GM12878 (cell line): ENCODE data around the gene UBA7.

Experiments
- EP300 ChIP-seq, 2 experiments: fragments of 150-350 bp in 1 of 2; IDR thresholded peaks; 2 replicates each; pipeline ENCODE4 v1.6.1; 2011 to 2012; ENCODE audit warnings: low read depth in 2 of 2, low read length in 2 of 2, borderline replicate concordance in 1 of 2, improper control_type of control experiment in 1 of 2, inconsistent platforms in 1 of 2; ENCODE audit not compliant: control insufficient read depth in 1 of 2
- EZH2 ChIP-seq: IDR thresholded peaks from 2 replicates; pipeline ENCODE4 v1.6.1; 2012; ENCODE audit warnings: low read depth, mild to moderate bottlenecking, control low read depth, inconsistent platforms, low read length, borderline replicate concordance; ENCODE audit not compliant: control insufficient read depth
- FOS ChIP-seq: IDR thresholded peaks from 3 replicates; pipeline ENCODE4 v1.6.1; 2011; ENCODE audit warnings: borderline replicate concordance; ENCODE audit not compliant: insufficient read length; ENCODE audit errors: extremely low read depth
- FOXK2 ChIP-seq: fragments of 450-650 bp; IDR thresholded peaks from 2 replicates; pipeline ENCODE4 v1.6.1; 2017; ENCODE audit warnings: mild to moderate bottlenecking, moderate library complexity
- KLF5 ChIP-seq: fragments of 450-650 bp; IDR thresholded peaks from 2 replicates; pipeline ENCODE4 v1.6.1; 2014; ENCODE audit warnings: mild to moderate bottlenecking; ENCODE audit not compliant: partially characterized antibody
- MXI1 ChIP-seq: fragments of 150-350 bp; IDR thresholded peaks from 2 replicates; pipeline ENCODE4 v1.6.1; 2011; ENCODE audit warnings: low read depth, mild to moderate bottlenecking, inconsistent platforms, low read length, improper control_type of control experiment
- POLR2A ChIP-seq: IDR thresholded peaks from 2 replicates; pipeline ENCODE4 v1.6.1; 2011; ENCODE audit warnings: low read depth, mild to moderate bottlenecking, low read length
- TAF1 ChIP-seq: IDR thresholded peaks from 2 replicates; pipeline ENCODE4 v1.6.1; 2011; ENCODE audit warnings: mild to moderate bottlenecking, low read depth, low read length, borderline replicate concordance
- ZNF274 ChIP-seq: IDR thresholded peaks from one replicate; pipeline ENCODE4 v1.8.0; 2011; ENCODE audit not compliant: insufficient read length, insufficient read depth
- TF ChIP-seq, protein P1 (sequence below): IDR thresholded peaks from 2 replicates; pipeline ENCODE4 v1.6.1; 2012; ENCODE audit warnings: low read depth, low read length, improper control_type of control experiment
- TF ChIP-seq, protein P2 (sequence below), 3 experiments: IDR thresholded peaks in 2 of 3; conservative IDR thresholded peaks in 1 of 3; 2 replicates each; pipeline ENCODE4 v1.5.1; 2011; ENCODE audit warnings: low read depth in 3 of 3, low read length in 3 of 3, mild to moderate bottlenecking in 3 of 3, control low read depth in 2 of 3, moderate library complexity in 2 of 3, inconsistent platforms in 1 of 3, mixed read lengths in 1 of 3; ENCODE audit not compliant: control insufficient read depth in 2 of 3, insufficient read depth in 1 of 3; ENCODE audit errors: extremely low read depth in 1 of 3
- TF ChIP-seq, protein P3 (sequence below): IDR thresholded peaks from 2 replicates; pipeline ENCODE4 v1.6.1; 2011; ENCODE audit warnings: mild to moderate bottlenecking, low read depth, low read length, moderate library complexity; ENCODE audit not compliant: insufficient replicate concordance
- TF ChIP-seq, protein P4 (sequence below): IDR thresholded peaks from 2 replicates; pipeline ENCODE4 v1.6.1; 2012; ENCODE audit warnings: low read depth, low read length, improper control_type of control experiment

DNA sequence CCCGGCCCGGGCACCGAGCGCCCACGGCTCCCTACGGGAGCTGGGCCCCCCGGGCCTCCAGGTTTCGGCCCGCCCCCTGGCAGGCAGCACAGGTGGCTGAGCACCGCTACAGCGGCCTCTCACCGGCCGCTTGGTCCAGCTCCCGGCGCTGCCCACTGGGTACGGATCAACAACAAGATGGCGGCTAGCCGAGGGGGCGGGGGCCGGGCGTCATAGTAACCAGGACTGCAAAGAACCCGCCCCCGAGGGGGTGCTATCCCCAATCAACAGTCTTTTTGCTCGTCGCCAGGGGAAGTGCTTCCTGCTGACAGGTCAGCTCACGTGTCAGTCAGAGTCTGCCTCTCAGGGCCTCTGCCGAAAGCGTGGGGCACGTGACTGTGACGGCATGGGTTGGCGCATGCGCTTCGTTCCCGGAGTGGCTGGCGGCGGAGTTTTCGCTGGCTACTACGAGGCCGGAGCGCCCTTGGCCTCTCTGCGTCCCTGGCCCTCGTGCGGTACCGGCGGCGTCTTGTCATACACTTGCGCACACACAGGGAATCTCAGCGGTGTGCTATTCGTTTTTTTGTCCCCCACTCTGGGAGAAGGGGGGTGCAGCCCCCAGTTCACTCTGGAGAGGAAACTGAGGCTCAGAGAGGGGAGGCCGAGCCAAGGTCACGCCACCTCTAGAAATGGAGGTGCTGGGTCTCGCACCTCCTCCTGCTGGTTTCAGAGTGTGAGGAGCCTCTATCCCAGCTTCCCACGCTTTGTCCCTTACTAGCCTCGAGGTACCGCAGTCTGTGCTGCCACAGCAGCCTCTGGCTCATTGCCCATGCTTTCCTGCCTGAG lies 27.2 kb downstream of the UBA7 start, which contains the start of gene IP6K1:
- TF ChIP-seq KLF5 (peak; percentile 24), EP300 (IDR thresholded peaks at IDR 0.05; ENCODE audit: borderline replicate concordance in 1 of 2, control insufficient read depth in 1 of 2, low read depth in 2 of 2, low read length in 2 of 2) (no peak), ZNF274 (no peak), EZH2 (no peak), TAF1 (0 out of 2 replicates have a peak, but pooled peaks have one; percentile 32), MXI1 (no peak; the same call in 1 of the 2 replicates), FOS (peak; percentile 77), FOXK2 (peak; percentile 59), POLR2A (peak; percentile 96)
- TF ChIP-seq, protein P1, sequence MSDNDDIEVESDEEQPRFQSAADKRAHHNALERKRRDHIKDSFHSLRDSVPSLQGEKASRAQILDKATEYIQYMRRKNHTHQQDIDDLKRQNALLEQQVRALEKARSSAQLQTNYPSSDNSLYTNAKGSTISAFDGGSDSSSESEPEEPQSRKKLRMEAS: peak; percentile 99
- TF ChIP-seq, protein P2, sequence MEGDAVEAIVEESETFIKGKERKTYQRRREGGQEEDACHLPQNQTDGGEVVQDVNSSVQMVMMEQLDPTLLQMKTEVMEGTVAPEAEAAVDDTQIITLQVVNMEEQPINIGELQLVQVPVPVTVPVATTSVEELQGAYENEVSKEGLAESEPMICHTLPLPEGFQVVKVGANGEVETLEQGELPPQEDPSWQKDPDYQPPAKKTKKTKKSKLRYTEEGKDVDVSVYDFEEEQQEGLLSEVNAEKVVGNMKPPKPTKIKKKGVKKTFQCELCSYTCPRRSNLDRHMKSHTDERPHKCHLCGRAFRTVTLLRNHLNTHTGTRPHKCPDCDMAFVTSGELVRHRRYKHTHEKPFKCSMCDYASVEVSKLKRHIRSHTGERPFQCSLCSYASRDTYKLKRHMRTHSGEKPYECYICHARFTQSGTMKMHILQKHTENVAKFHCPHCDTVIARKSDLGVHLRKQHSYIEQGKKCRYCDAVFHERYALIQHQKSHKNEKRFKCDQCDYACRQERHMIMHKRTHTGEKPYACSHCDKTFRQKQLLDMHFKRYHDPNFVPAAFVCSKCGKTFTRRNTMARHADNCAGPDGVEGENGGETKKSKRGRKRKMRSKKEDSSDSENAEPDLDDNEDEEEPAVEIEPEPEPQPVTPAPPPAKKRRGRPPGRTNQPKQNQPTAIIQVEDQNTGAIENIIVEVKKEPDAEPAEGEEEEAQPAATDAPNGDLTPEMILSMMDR (IDR thresholded peaks at IDR 0.05 in 2 of 3, conservative IDR thresholded peaks at IDR 0.05 in 1 of 3; ENCODE audit: control insufficient read depth in 2 of 3, extremely low read depth in 1 of 3, insufficient read depth in 1 of 3, low read depth in 3 of 3, low read length in 3 of 3): no peak
- TF ChIP-seq, protein P3, sequence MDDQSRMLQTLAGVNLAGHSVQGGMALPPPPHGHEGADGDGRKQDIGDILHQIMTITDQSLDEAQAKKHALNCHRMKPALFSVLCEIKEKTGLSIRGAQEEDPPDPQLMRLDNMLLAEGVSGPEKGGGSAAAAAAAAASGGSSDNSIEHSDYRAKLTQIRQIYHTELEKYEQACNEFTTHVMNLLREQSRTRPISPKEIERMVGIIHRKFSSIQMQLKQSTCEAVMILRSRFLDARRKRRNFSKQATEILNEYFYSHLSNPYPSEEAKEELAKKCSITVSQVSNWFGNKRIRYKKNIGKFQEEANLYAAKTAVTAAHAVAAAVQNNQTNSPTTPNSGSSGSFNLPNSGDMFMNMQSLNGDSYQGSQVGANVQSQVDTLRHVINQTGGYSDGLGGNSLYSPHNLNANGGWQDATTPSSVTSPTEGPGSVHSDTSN: peak; percentile 100
- TF ChIP-seq, protein P4, sequence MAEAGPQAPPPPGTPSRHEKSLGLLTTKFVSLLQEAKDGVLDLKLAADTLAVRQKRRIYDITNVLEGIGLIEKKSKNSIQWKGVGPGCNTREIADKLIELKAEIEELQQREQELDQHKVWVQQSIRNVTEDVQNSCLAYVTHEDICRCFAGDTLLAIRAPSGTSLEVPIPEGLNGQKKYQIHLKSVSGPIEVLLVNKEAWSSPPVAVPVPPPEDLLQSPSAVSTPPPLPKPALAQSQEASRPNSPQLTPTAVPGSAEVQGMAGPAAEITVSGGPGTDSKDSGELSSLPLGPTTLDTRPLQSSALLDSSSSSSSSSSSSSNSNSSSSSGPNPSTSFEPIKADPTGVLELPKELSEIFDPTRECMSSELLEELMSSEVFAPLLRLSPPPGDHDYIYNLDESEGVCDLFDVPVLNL: no peak
